Measurements from ENCODE around the gene CES2. TPM values are rescaled to one million over a fixed set of nuclear protein-coding genes. Genes with fewer than 3 reads are reported as not detected.

Gene CES2
- total and polyA plus RNA-seq, 10 of the 15 experiments (the other 5 are each of a cell fraction or from before 2014, with no cell fraction given), result 1.6 to 33.7 (median 21.0) TPM

- H3K4me2 ChIP-seq (ENCODE audit: control insufficient read depth, insufficient read depth), result no peak overlapping the region
- TF ChIP-seq ZBTB11 (CRISPR knock-in tag; IDR thresholded peaks at IDR 0.05), result no peak
- TF ChIP-seq POLR2A (IDR thresholded peaks at IDR 0.05; ENCODE audit: low read depth, low read length), result no peak
- peak; percentile 72; the same call in 1 of the 2 replicates for TF ChIP-seq PAX5 (IDR thresholded peaks at IDR 0.05; ENCODE audit: borderline replicate concordance, low read depth, low read length)
- TF ChIP-seq BCLAF1 (IDR thresholded peaks at IDR 0.05), result no peak
- no peak for TF ChIP-seq USF1 (IDR thresholded peaks at IDR 0.05; ENCODE audit: borderline replicate concordance, extremely low read length, insufficient read depth, low read depth, low read length)
- TF ChIP-seq SIX5 (IDR thresholded peaks at IDR 0.05; ENCODE audit: low read depth, low read length, severe bottlenecking), result no peak
- no peak for TF ChIP-seq RAD51 (IDR thresholded peaks at IDR 0.05)
- TF ChIP-seq MAX (IDR thresholded peaks at IDR 0.05; ENCODE audit: low read depth, low read length), result no peak
- TF ChIP-seq ZNF687 (IDR thresholded peaks at IDR 0.05), result no peak
- H3K9ac ChIP-seq (ENCODE audit: control insufficient read depth, insufficient read depth, low read length), result no peak overlapping the region
- no peaks in the 10 kb centered on the region for H4K20me1 ChIP-seq (ENCODE audit: control insufficient read depth, insufficient read depth)
- no peak overlapping the region for H3K4me3 ChIP-seq
- RAD21 ChIA-PET (ENCODE audit: unreplicated experiment), result interaction anchor here (1.7 kb wide), 1 partner anchor 18 kb away, joined by 7 read pairs; no protein-coding TSS in a partner anchor
- H2AFZ ChIP-seq (ENCODE audit: control insufficient read depth, low read depth, low read length), result no peak overlapping the region
- 89% methylated on average over 6 of the region's 6 CpGs for WGBS (ENCODE audit: insufficient coverage, insufficient replicate concordance, low lambda C conversion rate, missing lambda C conversion rate)
- DNase-seq (ENCODE audit: low read depth, low spot score) (no peak), ATAC-seq (no peak), FAIRE-seq (no peak)
- POLR2A ChIA-PET, result interaction anchor here (1.4 kb wide), 1 partner anchor 11 kb away, joined by 6 read pairs; the partner anchor contains the start of gene PDP2
- no peaks in the 10 kb centered on the region for H3K27me3 ChIP-seq (replicated peaks in 1 of 2; ENCODE audit: control insufficient read depth in 2 of 2, insufficient read depth in 2 of 2, low read length in 1 of 2)
- H3K9me3 ChIP-seq (replicated peaks; ENCODE audit: control insufficient read depth, insufficient read depth, low read length), result no peaks in the 10 kb centered on the region
- no peaks in the 10 kb centered on the region for H3K79me2 ChIP-seq (ENCODE audit: control insufficient read depth, insufficient read depth, low read length)
- no peaks in the 10 kb centered on the region; a peak in 1 of 4 replicates for H3K36me3 ChIP-seq (ENCODE audit: control insufficient read depth in 2 of 2, insufficient read depth in 2 of 2, low read length in 1 of 2)
- SMC1A ChIA-PET (ENCODE audit: uncharacterized antibody, unreplicated experiment), result interaction anchor here (0.8 to 2.3 kb wide), 6 partner anchors 9 to 369 kb away, joined by 3 to 7 read pairs (median 4); no protein-coding TSS in a partner anchor
- intact Hi-C loops (cut with micrococcal nuclease; ENCODE audit: unreplicated experiment), result no loop called here
- no TSS peak for BruUV-seq (replicated peaks)
- in situ Hi-C loops (cut with MboI), result no loop called here
- H3K4me1 ChIP-seq (ENCODE audit: control insufficient read depth, insufficient read depth, low read length), result no peaks in the 10 kb centered on the region; the same call in 1 of the 2 replicates
- no peak overlapping the region for H3K27ac ChIP-seq (ENCODE audit: control insufficient read depth, insufficient read depth)
- CTCF ChIA-PET, result interaction anchor here (0.8 to 9.7 kb wide), 10 partner anchors 8 to 244 kb away, joined by 3 to 77 read pairs (median 7); partner anchors contain the start of genes PDP2 and RRAD
Observed at GRCh38 chr16:66891797-66892196, 43.5 kb upstream of the CES2 start.
